MM.1S (cell line): ENCODE results near the gene TMEM169.

Experiments used
- DNase-seq: peaks from one replicate; pipeline ENCODE4 v3.0.0-alpha.2; 2015
- H2AFZ ChIP-seq: fragments of 300-600 bp; sonication (generic); 2 replicates; pipeline ENCODE4 v1.6.0; 2016; ENCODE audit warnings: antibody characterized with exemption, low read length
- H3F3A ChIP-seq: fragments of 300-600 bp; sonication (generic); 2 replicates; pipeline ENCODE4 v1.6.1; 2016; ENCODE audit warnings: mild to moderate bottlenecking, antibody characterized with exemption, low read length, moderate library complexity, mixed read lengths; ENCODE audit not compliant: insufficient read depth
- H3K27ac ChIP-seq: fragments of 300-600 bp; sonication (generic); 2 replicates; pipeline ENCODE4 v1.5.1; 2016; ENCODE audit warnings: mild to moderate bottlenecking, low read length
- H3K27me3 ChIP-seq: fragments of 300-600 bp; sonication (generic); replicated peaks from 2 replicates; pipeline ENCODE4 v1.6.0; 2016; ENCODE audit warnings: low read length; ENCODE audit not compliant: insufficient read depth
- H3K36me3 ChIP-seq: fragments of 300-600 bp; sonication (generic); replicated peaks from 2 replicates; pipeline ENCODE4 v1.6.1; 2016; ENCODE audit warnings: mild to moderate bottlenecking, low read length, mixed read lengths; ENCODE audit not compliant: insufficient read depth
- H3K4me1 ChIP-seq: fragments of 300-600 bp; sonication (generic); 2 replicates; pipeline ENCODE4 v1.6.1; 2016; ENCODE audit warnings: low read length, mixed read lengths
- H3K4me2 ChIP-seq: fragments of 300-600 bp; sonication (generic); 2 replicates; pipeline ENCODE4 v1.6.0; 2016; ENCODE audit warnings: low read depth, low read length
- H3K4me3 ChIP-seq: fragments of 300-600 bp; sonication (generic); 2 replicates; pipeline ENCODE4 v1.5.1; 2016; ENCODE audit warnings: low read length, mixed read lengths
- H3K79me2 ChIP-seq: fragments of 300-600 bp; sonication (generic); 2 replicates; pipeline ENCODE4 v1.6.1; 2016; ENCODE audit warnings: mixed run types, low read length, mixed read lengths
- H3K9ac ChIP-seq: fragments of 300-600 bp; sonication (generic); 2 replicates; pipeline ENCODE4 v1.6.1; 2016; ENCODE audit warnings: low read length, mixed read lengths
- H3K9me2 ChIP-seq: fragments of 300-600 bp; sonication (generic); replicated peaks from 2 replicates; pipeline ENCODE4 v1.6.1; 2016; ENCODE audit warnings: mild to moderate bottlenecking, low read length, mixed read lengths; ENCODE audit not compliant: insufficient read depth
- H3K9me3 ChIP-seq: fragments of 300-600 bp; sonication (generic); replicated peaks from 2 replicates; pipeline ENCODE4 v1.6.1; 2016; ENCODE audit warnings: mild to moderate bottlenecking, low read length, mixed read lengths; ENCODE audit not compliant: insufficient read depth
- H4K20me1 ChIP-seq: fragments of 300-600 bp; sonication (generic); 2 replicates; pipeline ENCODE4 v1.6.1; 2016; ENCODE audit warnings: mild to moderate bottlenecking, low read length, moderate library complexity, mixed read lengths; ENCODE audit not compliant: insufficient read depth
- CTCF ChIP-seq: fragments of 300-600 bp; sonication (generic); IDR thresholded peaks from 2 replicates; pipeline ENCODE4 v1.5.1; 2016; ENCODE audit warnings: antibody characterized with exemption, low read length, mixed read lengths
- EZH2 ChIP-seq: fragments of 300-600 bp; sonication (generic); optimal IDR thresholded peaks from 2 replicates; pipeline ENCODE3; 2017; ENCODE audit warnings: low read depth, mild to moderate bottlenecking, antibody characterized with exemption, low read length, mixed read lengths
- EZH2phosphoT487 ChIP-seq: fragments of 300-600 bp; sonication (generic); IDR thresholded peaks from 2 replicates; pipeline ENCODE4 v1.6.1; 2018; ENCODE audit warnings: antibody characterized with exemption, low read length

TMEM169 gene

GRCh38 chr2:216069028-216069427 lies 12.7 kb upstream of the TMEM169 start:
- H3K9me2 ChIP-seq: no peaks in the 10 kb centered on the region
- H3K36me3 ChIP-seq: no peaks in the 10 kb centered on the region
- no peak overlapping the region for H2AFZ ChIP-seq
- H3K4me2 ChIP-seq: no peak overlapping the region
- no peaks in the 10 kb centered on the region for H3K27me3 ChIP-seq
- no peaks in the 10 kb centered on the region for H3K79me2 ChIP-seq
- H4K20me1 ChIP-seq: no peaks in the 10 kb centered on the region
- H3K4me3 ChIP-seq: no peak overlapping the region
- H3K9me3 ChIP-seq: no peaks in the 10 kb centered on the region
- H3F3A ChIP-seq: no peaks in the 10 kb centered on the region
- no peak for DNase-seq
- no peak for TF ChIP-seq EZH2phosphoT487
- no peak for TF ChIP-seq CTCF
- no peak for TF ChIP-seq EZH2
- H3K4me1 ChIP-seq: no peaks in the 10 kb centered on the region
- no peak overlapping the region for H3K9ac ChIP-seq
- H3K27ac ChIP-seq: no peak overlapping the region

- Histone ChIP-seq H3K9me2 (no peaks in the 10 kb centered on the region), H3F3A (no peaks in the 10 kb centered on the region), H3K36me3 (no peaks in the 10 kb centered on the region), H3K79me2 (peaks cover 8% of the 10 kb centered on the region; the same call in 1 of the 2 replicates), H4K20me1 (no peaks in the 10 kb centered on the region), H3K4me3 (no peak overlapping the region), H2AFZ (no peak overlapping the region), H3K4me2 (no peak overlapping the region), H3K27me3 (no peaks in the 10 kb centered on the region), H3K9me3 (no peaks in the 10 kb centered on the region), H3K27ac (no peak overlapping the region), H3K4me1 (no peaks in the 10 kb centered on the region), H3K9ac (no peak overlapping the region)
- no peak for TF ChIP-seq EZH2phosphoT487
- no peak for TF ChIP-seq EZH2
- no peak for TF ChIP-seq CTCF
- no peak for DNase-seq
These were observed 11.5 kb upstream of the TMEM169 start for GRCh38 chr2:216070195-216070594.

GRCh38 chr2:216071111-216071851 lies 10.4 kb upstream of the TMEM169 start:
- Histone ChIP-seq H3K9me3 (no peaks in the 10 kb centered on the region), H3K27me3 (no peaks in the 10 kb centered on the region), H3K4me1 (no peaks in the 10 kb centered on the region), H3K36me3 (no peaks in the 10 kb centered on the region), H3F3A (no peaks in the 10 kb centered on the region), H3K9me2 (no peaks in the 10 kb centered on the region), H3K9ac (no peak overlapping the region), H3K4me3 (no peak overlapping the region), H3K27ac (no peak overlapping the region), H3K4me2 (no peak overlapping the region), H4K20me1 (no peaks in the 10 kb centered on the region), H2AFZ (no peak overlapping the region), H3K79me2 (peaks cover 11% of the 10 kb centered on the region; the same call in 1 of the 2 replicates)
- DNase-seq: no peak
- TF ChIP-seq EZH2: no peak
- TF ChIP-seq EZH2phosphoT487: no peak
- no peak for TF ChIP-seq CTCF
